Thyroid gland (tissue), 4 donors: Measurements from ENCODE around the gene ADAMTS2.

ENCODE experiments used
- CTCF ChIP-seq, 6 experiments: fragments of 200-600 bp in 3 of 6; fragments of 450-650 bp in 3 of 6; sonication (generic) in 3 of 6; IDR thresholded peaks; one replicate each; pipeline ENCODE4 v1.5.1; 2016 to 2019; ENCODE audit warnings: antibody characterized with exemption in 6 of 6, mild to moderate bottlenecking in 2 of 6, inconsistent platforms in 1 of 6, moderate library complexity in 1 of 6
- POLR2A ChIP-seq, 2 donors: fragments of 450-650 bp; IDR thresholded peaks; one replicate each; pipeline ENCODE4 v1.6.1; 2017; ENCODE audit warnings: antibody characterized with exemption in 2 of 2, mild to moderate bottlenecking in 2 of 2, moderate library complexity in 1 of 2

- no peak for TF ChIP-seq CTCF (IDR thresholded peaks at IDR 0.05)
- no peak for TF ChIP-seq POLR2A (IDR thresholded peaks at IDR 0.05)
Measured at GRCh38 chr5:179183481-179183880, 161.8 kb downstream of the ADAMTS2 start.
